K562 (cell line): ENCODE measurements around the gene ETHE1. TPM values are rescaled to one million over a fixed set of nuclear protein-coding genes. Genes with fewer than 3 reads are reported as not detected.

Experiments used
- BRD9 ChIP-seq: fragments of 450-650 bp; IDR thresholded peaks from 2 replicates; pipeline ENCODE4 v1.6.1; 2018; ENCODE audit warnings: low read depth; ENCODE audit not compliant: partially characterized antibody
- EP400 ChIP-seq: fragments of 450-650 bp; IDR thresholded peaks from 2 replicates; pipeline ENCODE4 v1.6.1; 2017; ENCODE audit warnings: antibody characterized with exemption, mild to moderate bottlenecking, moderate library complexity
- FOXA1 ChIP-seq: fragments of 450-650 bp; IDR thresholded peaks from 2 replicates; pipeline ENCODE4 v1.6.1; 2016; ENCODE audit warnings: mild to moderate bottlenecking, borderline replicate concordance
- FOXJ2 ChIP-seq: fragments of 200-800 bp; sonication (Bioruptor generic); IDR thresholded peaks from 2 replicates; pipeline ENCODE4 v1.6.1; 2016; ENCODE audit warnings: missing genetic modification characterization, missing compliant biosample characterization
- FOXJ3 ChIP-seq: sonication (generic); formaldehyde crosslinking; IDR thresholded peaks from 2 replicates; pipeline ENCODE4 v1.4.0; 2020; ENCODE audit warnings: mild to moderate bottlenecking, missing genetic modification reagents
- FOXM1 ChIP-seq, 2 experiments: fragments of 450-650 bp in 1 of 2; sonication (generic) in 1 of 2; formaldehyde crosslinking in 1 of 2; IDR thresholded peaks; 2 replicates each; pipeline versions ENCODE4 v1.6.1 to v1.9.0; 2017 to 2022; ENCODE audit warnings: low read depth in 2 of 2, mild to moderate bottlenecking in 2 of 2, missing genetic modification reagents in 1 of 2, moderate library complexity in 1 of 2
- HDGF ChIP-seq: fragments of 450-650 bp; IDR thresholded peaks from 2 replicates; pipeline ENCODE4 v1.6.1; 2016
- HNRNPL ChIP-seq: fragments of 200-400 bp; formaldehyde crosslinking; IDR thresholded peaks from 2 replicates; pipeline ENCODE4 v1.6.1; 2017; ENCODE audit warnings: low read depth, mild to moderate bottlenecking, low read length
- HOXB6 ChIP-seq: fragments of 250-450 bp; sonication (Bioruptor Pico); IDR thresholded peaks from 2 replicates; pipeline ENCODE4 v1.5.1; 2022; ENCODE audit warnings: mild to moderate bottlenecking, borderline replicate concordance
- KDM2B ChIP-seq: fragments of 250-450 bp; sonication (Bioruptor Pico); IDR thresholded peaks from 2 replicates; pipeline ENCODE4 v1.8.0; 2021; ENCODE audit warnings: mild to moderate bottlenecking, moderate library complexity
- L3MBTL2 ChIP-seq: fragments of 450-650 bp; IDR thresholded peaks from 2 replicates; pipeline ENCODE4 v1.6.1; 2016; ENCODE audit warnings: mild to moderate bottlenecking, moderate library complexity
- MAFG ChIP-seq: fragments of 450-650 bp; conservative IDR thresholded peaks from 2 replicates; pipeline ENCODE4 v1.6.1; 2016; ENCODE audit warnings: missing genetic modification characterization, missing compliant biosample characterization
- MCM3 ChIP-seq: fragments of 450-650 bp; IDR thresholded peaks from 2 replicates; pipeline ENCODE4 v1.6.1; 2016
- MCM5 ChIP-seq: fragments of 450-650 bp; IDR thresholded peaks from 2 replicates; pipeline ENCODE4 v1.6.1; 2016; ENCODE audit warnings: low read depth
- MED1 ChIP-seq: sonication (generic); formaldehyde crosslinking; IDR thresholded peaks from 2 replicates; pipeline ENCODE4 v1.8.1; 2023; ENCODE audit warnings: missing genetic modification reagents, borderline replicate concordance
- MTA3 ChIP-seq: fragments of 450-650 bp; formaldehyde crosslinking; IDR thresholded peaks from 2 replicates; pipeline ENCODE4 v1.6.1; 2017; ENCODE audit warnings: mild to moderate bottlenecking, borderline replicate concordance
- MTF1 ChIP-seq: fragments of 250-450 bp; sonication (Bioruptor Pico); IDR thresholded peaks from 2 replicates; pipeline ENCODE4 v1.9.0; 2021; ENCODE audit warnings: moderate library complexity, mild to moderate bottlenecking, inconsistent platforms, borderline replicate concordance
- MXI1 ChIP-seq: IDR thresholded peaks from 2 replicates; pipeline ENCODE4 v1.6.1; 2011; ENCODE audit warnings: low read depth, mild to moderate bottlenecking, improper control_type of control experiment, low read length
- NR2C2 ChIP-seq, 2 experiments: fragments of 200-800 bp in 1 of 2; sonication (Bioruptor generic) in 1 of 2; sonication (generic) in 1 of 2; formaldehyde crosslinking in 1 of 2; IDR thresholded peaks; 2 replicates each; pipeline versions ENCODE4 v1.6.1 to v1.8.0; 2016 to 2022; ENCODE audit warnings: mild to moderate bottlenecking in 1 of 2, missing compliant biosample characterization in 1 of 2, missing genetic modification characterization in 1 of 2, missing genetic modification reagents in 1 of 2
- POLR2A ChIP-seq: fragments of 450-650 bp; conservative IDR thresholded peaks from 2 replicates; pipeline ENCODE4 v1.6.1; 2016
- TAF15 ChIP-seq: fragments of 200-400 bp; formaldehyde crosslinking; IDR thresholded peaks from 2 replicates; pipeline ENCODE4 v1.6.1; 2017; ENCODE audit warnings: mild to moderate bottlenecking, low read depth, low read length, moderate library complexity
- ZNF165 ChIP-seq: fragments of 250-450 bp; sonication (Bioruptor Pico); IDR thresholded peaks from 2 replicates; pipeline ENCODE4 v1.4.0; 2020; ENCODE audit warnings: borderline replicate concordance
- ZNF212 ChIP-seq: fragments of 450-650 bp; formaldehyde crosslinking; IDR thresholded peaks from 2 replicates; pipeline ENCODE4 v1.4.0; 2020; ENCODE audit warnings: mild to moderate bottlenecking
- ZNF445 ChIP-seq: fragments of 250-450 bp; sonication (Bioruptor Pico); IDR thresholded peaks from 2 replicates; pipeline ENCODE4 v1.4.0; 2020; ENCODE audit warnings: low read depth, mild to moderate bottlenecking, moderate library complexity
- ZNF707 ChIP-seq: fragments of 250-450 bp; sonication (Bioruptor Pico); conservative IDR thresholded peaks from 2 replicates; pipeline ENCODE4 v1.8.0; 2022; ENCODE audit warnings: inconsistent platforms, mild to moderate bottlenecking, moderate library complexity
- ZNF830 ChIP-seq: fragments of 250-450 bp; sonication (Bioruptor Pico); IDR thresholded peaks from 2 replicates; pipeline ENCODE4 v1.5.0; 2021; ENCODE audit warnings: mild to moderate bottlenecking
- polyA plus RNA-seq, 8 experiments: library from polyadenylated mRNA; depleted of rRNA in 4 of 8; stranded (reverse) in 5 of 8; unstranded in 3 of 8; fragments of >200 nt; fragmentation: Nextera tagmentation in 2 of 8; fragmentation: Illumina TruSeq in 1 of 8; extraction: Ambion mirVana in 2 of 8; extraction: Trizol in 1 of 8; gene quantifications; 2 replicates each; pipeline versions ENCODE4 v1.2.1 to v1.2.3, GENCODE V29; 2011 to 2014; ENCODE audit warnings: inconsistent platforms in 1 of 8, missing spikeins in 1 of 8
- total RNA-seq, 7 experiments: library from RNA; depleted of rRNA in 6 of 7; stranded (reverse); fragments of >200 nt in 6 of 7; fragmentation: Illumina TruSeq in 2 of 7; extraction: Trizol in 2 of 7; gene quantifications; 2 replicates each; pipeline versions ENCODE4 v1.2.1 to v1.2.3, GENCODE V29; 2011 to 2021; ENCODE audit warnings: low replicate concordance in 1 of 7
- TF ChIP-seq, protein P1 (sequence below): sonication (generic); formaldehyde crosslinking; IDR thresholded peaks from 2 replicates; pipeline ENCODE4 v1.8.1; 2022; ENCODE audit warnings: missing genetic modification reagents

ETHE1 gene
- total and polyA plus RNA-seq, 9 of the 15 experiments (the other 6 are each of a cell fraction or from before 2014, with no cell fraction given): 2.9 to 21.0 (median 10.2) TPM

DNA sequence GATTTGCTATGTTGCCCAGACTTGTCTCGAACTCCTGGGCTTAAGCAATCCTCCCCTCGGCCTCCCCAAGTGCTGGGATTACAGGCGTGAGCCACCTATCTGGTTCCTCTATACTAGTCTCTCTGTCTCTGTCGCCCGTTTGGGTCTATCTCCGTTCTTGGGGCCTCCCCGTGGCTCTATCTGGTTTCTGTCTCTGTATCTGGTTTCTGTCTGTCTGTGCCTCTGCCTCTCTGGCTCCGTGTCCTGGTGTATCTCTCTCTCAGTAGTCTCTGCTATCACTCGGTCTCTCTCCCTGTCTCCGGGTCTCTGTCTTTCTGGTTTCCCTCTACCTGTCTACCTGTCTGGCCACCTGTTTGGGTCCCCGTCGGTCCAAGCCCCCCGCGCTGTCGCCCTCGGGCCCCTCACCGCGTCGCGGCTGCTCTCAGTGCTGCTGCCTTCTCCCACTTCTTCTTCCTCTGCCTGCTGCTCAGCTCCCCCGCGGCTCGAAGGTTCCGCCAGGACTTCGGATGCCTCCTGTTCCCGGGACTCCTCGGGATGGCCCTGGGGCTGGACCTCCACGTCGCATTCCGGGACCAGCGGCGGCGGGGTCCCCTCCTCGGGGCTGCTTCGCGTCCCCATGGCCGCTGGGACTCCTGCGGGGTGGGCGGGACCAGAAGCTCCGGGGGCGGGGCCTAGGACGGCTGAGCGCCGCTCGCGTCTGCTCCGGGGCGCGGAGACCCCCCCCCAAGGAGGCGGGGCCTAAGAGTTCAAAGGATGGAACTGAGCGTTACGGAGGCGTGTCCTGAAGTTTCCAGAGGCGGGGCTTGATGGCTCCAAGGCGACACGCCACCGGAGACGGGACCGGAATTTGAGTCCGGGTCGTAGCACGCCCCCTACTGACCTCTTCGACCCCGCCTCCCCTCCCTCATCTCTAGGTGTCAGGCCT, 23.2 kb downstream of the ETHE1 start (continued):
- TF ChIP-seq HOXB6 (CRISPR knock-in tag) (no peak), L3MBTL2 (peak; percentile 49), HDGF (peak; percentile 65; the same call in 1 of the 2 replicates), ZNF212 (no peak), FOXM1 (IDR thresholded peaks at IDR 0.05; ENCODE audit: low read depth) (no peak), FOXM1 (CRISPR knock-in tag; IDR thresholded peaks at IDR 0.05; ENCODE audit: low read depth) (no peak), ZNF165 (CRISPR knock-in tag) (no peak), MTA3 (peak; percentile 29; the same call in 1 of the 2 replicates), TAF15 (no peak), FOXJ2 (tag) (no peak), MED1 (no peak), KDM2B (CRISPR knock-in tag) (no peak), ZNF830 (CRISPR knock-in tag) (no peak), HNRNPL (no peak), MCM5 (no peak), POLR2A (peak; percentile 72), ZNF707 (CRISPR knock-in tag) (no peak), MCM3 (no peak), FOXJ3 (CRISPR knock-in tag) (no peak), BRD9 (peak; percentile 53), ZNF445 (CRISPR knock-in tag) (no peak), FOXA1 (no peak), NR2C2 (CRISPR knock-in tag; IDR thresholded peaks at IDR 0.05) (no peak), NR2C2 (tag; IDR thresholded peaks at IDR 0.05) (peak; percentile 94), MAFG (tag) (no peak), MTF1 (no peak), MXI1 (no peak), EP400 (no peak)
- TF ChIP-seq, protein P1, sequence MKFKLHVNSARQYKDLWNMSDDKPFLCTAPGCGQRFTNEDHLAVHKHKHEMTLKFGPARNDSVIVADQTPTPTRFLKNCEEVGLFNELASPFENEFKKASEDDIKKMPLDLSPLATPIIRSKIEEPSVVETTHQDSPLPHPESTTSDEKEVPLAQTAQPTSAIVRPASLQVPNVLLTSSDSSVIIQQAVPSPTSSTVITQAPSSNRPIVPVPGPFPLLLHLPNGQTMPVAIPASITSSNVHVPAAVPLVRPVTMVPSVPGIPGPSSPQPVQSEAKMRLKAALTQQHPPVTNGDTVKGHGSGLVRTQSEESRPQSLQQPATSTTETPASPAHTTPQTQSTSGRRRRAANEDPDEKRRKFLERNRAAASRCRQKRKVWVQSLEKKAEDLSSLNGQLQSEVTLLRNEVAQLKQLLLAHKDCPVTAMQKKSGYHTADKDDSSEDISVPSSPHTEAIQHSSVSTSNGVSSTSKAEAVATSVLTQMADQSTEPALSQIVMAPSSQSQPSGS (CRISPR knock-in tag): no peak
